ENCODE measurements around the gene FAM161A. TPM values are rescaled to one million over a fixed set of nuclear protein-coding genes. Genes with fewer than 3 reads are reported as not detected.

The FAM161A gene
- total RNA-seq, 8 experiments from 2014 or later: 0.97 to 32.3 (median 8.3) TPM

GRCh38 chr2:61793389-61793836 lies 60.4 kb downstream of the FAM161A start:
- in situ Hi-C loops (cut with MboI; ENCODE audit: low pct_unique_long_range_greater_than_20kb in 2 of 9, low sequenced_read_pairs in 9 of 9, unreplicated experiment in 9 of 9): no loop called here
- ATAC-seq (replicated peaks in 6 of 8): peak in 7 of 8 experiments; percentile 21 to 89 (median 59)
- H3K4me3 ChIP-seq: no peak overlapping the region
- 4 to 60% (median 29%) methylated on average over 1 to 4 of the region's 20 CpGs; no CpG with 5 or more reads in 6 of the 10 experiments for WGBS, 10 experiments
- no peak overlapping the region for H3K27ac ChIP-seq
- H3K4me1 ChIP-seq (replicated peaks in 1 of 2): no peaks in the 10 kb centered on the region

GRCh38 chr2:61792355-61792890 lies 61.4 kb downstream of the FAM161A start:
- Histone ChIP-seq H3K27ac (no peak overlapping the region), H3K4me3 (no peak overlapping the region), H3K4me1 (replicated peaks in 1 of 2) (no peaks in the 10 kb centered on the region)
- 70 to 100% (median 95%) methylated on average over 1 to 4 of the region's 4 CpGs; no CpG with 5 or more reads in 2 of the 10 experiments for WGBS, 10 experiments
- in situ Hi-C loops (cut with MboI; ENCODE audit: low pct_unique_long_range_greater_than_20kb in 2 of 9, low sequenced_read_pairs in 9 of 9, unreplicated experiment in 9 of 9): no loop called here
- ATAC-seq (replicated peaks in 6 of 8): no peak

- WGBS, 10 experiments: 8 to 100% (median 79%) methylated on average over 1 to 8 of the region's 8 CpGs; no CpG with 5 or more reads in 1 of the 10 experiments
- ATAC-seq (replicated peaks in 6 of 8): peak in 3 of 8 experiments; percentile 24 to 71 (median 64)
- no peaks in the 10 kb centered on the region for H3K4me1 ChIP-seq (replicated peaks in 1 of 2)
- no peak overlapping the region for H3K27ac ChIP-seq
- in situ Hi-C loops (cut with MboI; ENCODE audit: low pct_unique_long_range_greater_than_20kb in 2 of 9, low sequenced_read_pairs in 9 of 9, unreplicated experiment in 9 of 9): no loop called here
- H3K4me3 ChIP-seq: no peak overlapping the region
These were observed 63.9 kb downstream of the FAM161A start for GRCh38 chr2:61789807-61790602.

- no peak overlapping the region for H3K4me3 ChIP-seq
- ATAC-seq (replicated peaks in 6 of 8): peak in 3 of 8 experiments; percentile 51 to 70 (median 70)
- 67 to 95% (median 77%) methylated on average over 2 to 4 of the region's 4 CpGs; no CpG with 5 or more reads in 1 of the 10 experiments for WGBS, 10 experiments
- in situ Hi-C loops (cut with MboI; ENCODE audit: low pct_unique_long_range_greater_than_20kb in 2 of 9, low sequenced_read_pairs in 9 of 9, unreplicated experiment in 9 of 9): no loop called here
- H3K27ac ChIP-seq: no peak overlapping the region
- H3K4me1 ChIP-seq (replicated peaks in 1 of 2): no peaks in the 10 kb centered on the region
These were observed 65.8 kb downstream of the FAM161A start for GRCh38 chr2:61787941-61788563.

GRCh38 chr2:61786876-61787275 lies 67.0 kb downstream of the FAM161A start:
- Histone ChIP-seq H3K27ac (no peak overlapping the region), H3K4me3 (no peak overlapping the region), H3K4me1 (replicated peaks in 1 of 2) (no peaks in the 10 kb centered on the region)
- in situ Hi-C loops (cut with MboI; ENCODE audit: low pct_unique_long_range_greater_than_20kb in 2 of 9, low sequenced_read_pairs in 9 of 9, unreplicated experiment in 9 of 9): no loop called here
- 50 to 97% (median 87%) methylated on average over 1 to 2 of the region's 2 CpGs; no CpG with 5 or more reads in 2 of the 10 experiments for WGBS, 10 experiments
- no peak for ATAC-seq (replicated peaks in 6 of 8)

- Histone ChIP-seq H3K27ac (no peak overlapping the region), H3K4me1 (replicated peaks in 1 of 2) (no peaks in the 10 kb centered on the region), H3K4me3 (no peak overlapping the region)
- in situ Hi-C loops (cut with MboI; ENCODE audit: low pct_unique_long_range_greater_than_20kb in 2 of 9, low sequenced_read_pairs in 9 of 9, unreplicated experiment in 9 of 9): no loop called here
- ATAC-seq (replicated peaks in 6 of 8): peak in 3 of 8 experiments; percentile 34 to 84 (median 37)
These were observed 68.3 kb downstream of the FAM161A start for GRCh38 chr2:61785583-61785982.

GRCh38 chr2:61784643-61785042 lies 69.2 kb downstream of the FAM161A start:
- WGBS, 10 experiments: 40 to 100% (median 85%) methylated on average over 1 to 4 of the region's 4 CpGs
- in situ Hi-C loops (cut with MboI; ENCODE audit: low pct_unique_long_range_greater_than_20kb in 2 of 9, low sequenced_read_pairs in 9 of 9, unreplicated experiment in 9 of 9): no loop called here
- no peaks in the 10 kb centered on the region for H3K4me1 ChIP-seq (replicated peaks in 1 of 2)

GRCh38 chr2:61775956-61776570 lies 77.8 kb downstream of the FAM161A start:
- in situ Hi-C loops (cut with MboI; ENCODE audit: low pct_unique_long_range_greater_than_20kb in 2 of 9, low sequenced_read_pairs in 9 of 9, unreplicated experiment in 9 of 9): no loop called here
- no peak overlapping the region for H3K27ac ChIP-seq
- 44 to 100% (median 78%) methylated on average over 1 to 6 of the region's 8 CpGs; no CpG with 5 or more reads in 2 of the 10 experiments for WGBS, 10 experiments
- H3K4me3 ChIP-seq: no peak overlapping the region
- no peak for ATAC-seq (replicated peaks in 6 of 8)
- no peaks in the 10 kb centered on the region for H3K4me1 ChIP-seq (replicated peaks in 1 of 2)

More at GRCh38 chr2:61784643-61785042, 69.2 kb downstream of the FAM161A start:
- Histone ChIP-seq H3K4me3 (no peak overlapping the region), H3K27ac (no peak overlapping the region)
- ATAC-seq (replicated peaks in 6 of 8): no peak

Other genes starting within 250 kb of the FAM161A start
- 100 to 1,000 TPM; 117 to 186 (median 156) TPM for gene CCT4, start 34.6 kb upstream of the FAM161A start, total RNA-seq
- gene COMMD1, start 51.6 kb upstream of the FAM161A start, total RNA-seq: 10 to 100 TPM; 23.6 to 48.6 (median 32.5) TPM

Data from motor neuron (in vitro differentiated cells).